HL-60 (cell line): Measurements from ENCODE around the gene MLN.

ENCODE experiments used
- GABPA ChIP-seq: IDR thresholded peaks from 2 replicates; pipeline ENCODE4 v1.6.1; 2012; ENCODE audit warnings: low read depth
- POLR2AphosphoS5 ChIP-seq: IDR thresholded peaks from 2 replicates; pipeline ENCODE4 v1.6.1; 2012; ENCODE audit warnings: low read depth

DNA sequence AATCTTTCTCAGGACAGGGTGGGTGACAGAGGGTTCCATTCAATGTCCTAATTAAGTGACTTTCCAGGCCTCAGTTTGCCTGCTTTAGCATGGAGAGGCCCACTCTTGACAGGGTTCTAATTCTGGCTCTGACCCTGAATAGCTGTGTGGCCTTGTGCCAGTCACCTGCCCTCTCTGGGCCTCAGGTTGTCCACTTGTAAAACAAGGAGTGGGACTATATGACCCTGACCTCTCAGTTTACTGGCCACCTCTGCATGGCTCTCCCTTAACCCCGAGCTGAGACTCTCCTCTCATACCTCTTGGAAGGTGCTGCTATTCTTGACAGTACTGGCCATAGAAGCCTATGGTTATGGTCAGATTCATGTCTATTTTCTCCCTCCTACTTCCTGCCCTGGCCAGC lies 44.1 kb upstream of the MLN start:
- TF ChIP-seq POLR2AphosphoS5 (no peak), GABPA (no peak)
